ENCODE data around the gene COMP.
A peak's percentile ranks its signal among the peaks of the same experiment; 100 is the strongest.

GRCh38 chr19:18832306-18833140 is 41.4 kb upstream of the COMP start:
- TF ChIP-seq, protein P1, sequence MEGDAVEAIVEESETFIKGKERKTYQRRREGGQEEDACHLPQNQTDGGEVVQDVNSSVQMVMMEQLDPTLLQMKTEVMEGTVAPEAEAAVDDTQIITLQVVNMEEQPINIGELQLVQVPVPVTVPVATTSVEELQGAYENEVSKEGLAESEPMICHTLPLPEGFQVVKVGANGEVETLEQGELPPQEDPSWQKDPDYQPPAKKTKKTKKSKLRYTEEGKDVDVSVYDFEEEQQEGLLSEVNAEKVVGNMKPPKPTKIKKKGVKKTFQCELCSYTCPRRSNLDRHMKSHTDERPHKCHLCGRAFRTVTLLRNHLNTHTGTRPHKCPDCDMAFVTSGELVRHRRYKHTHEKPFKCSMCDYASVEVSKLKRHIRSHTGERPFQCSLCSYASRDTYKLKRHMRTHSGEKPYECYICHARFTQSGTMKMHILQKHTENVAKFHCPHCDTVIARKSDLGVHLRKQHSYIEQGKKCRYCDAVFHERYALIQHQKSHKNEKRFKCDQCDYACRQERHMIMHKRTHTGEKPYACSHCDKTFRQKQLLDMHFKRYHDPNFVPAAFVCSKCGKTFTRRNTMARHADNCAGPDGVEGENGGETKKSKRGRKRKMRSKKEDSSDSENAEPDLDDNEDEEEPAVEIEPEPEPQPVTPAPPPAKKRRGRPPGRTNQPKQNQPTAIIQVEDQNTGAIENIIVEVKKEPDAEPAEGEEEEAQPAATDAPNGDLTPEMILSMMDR (IDR thresholded peaks at IDR 0.05) = peak in 2 of 6 experiments; percentile 11 to 23
- no peak for TF ChIP-seq POLR2A (IDR thresholded peaks at IDR 0.05)
- no peak for TF ChIP-seq POLR2AphosphoS5 (IDR thresholded peaks at IDR 0.05)
